HepG2 (cell line): ENCODE results near the gene CACNA1I. TPM values are rescaled to one million over a fixed set of nuclear protein-coding genes. Genes with fewer than 3 reads are reported as not detected.

Experiments
- BCL6 ChIP-seq: IDR thresholded peaks from 2 replicates; pipeline ENCODE4 v1.6.1; 2016; ENCODE audit warnings: missing genetic modification reagents, missing compliant biosample characterization
- CREB1 ChIP-seq, 2 experiments: fragments of 450-650 bp in 1 of 2; IDR thresholded peaks; 2 replicates each; pipeline ENCODE4 v1.6.1; 2016 to 2017; ENCODE audit warnings: control low read depth in 1 of 2, mild to moderate bottlenecking in 1 of 2, missing compliant biosample characterization in 1 of 2, missing genetic modification characterization in 1 of 2
- DR1 ChIP-seq: sonication (generic); formaldehyde crosslinking; IDR thresholded peaks from 2 replicates; pipeline ENCODE4 v1.8.0; 2021; ENCODE audit warnings: mild to moderate bottlenecking, missing genetic modification reagents, inconsistent platforms
- FOXA1 ChIP-seq, 2 experiments: fragments of 450-650 bp in 1 of 2; sonication (generic) in 1 of 2; formaldehyde crosslinking in 1 of 2; IDR thresholded peaks; 2 replicates each; pipeline versions ENCODE4 v1.4.0 to v1.6.1; 2016 to 2020; ENCODE audit warnings: missing genetic modification reagents in 1 of 2
- HOXA9 ChIP-seq: sonication (generic); formaldehyde crosslinking; IDR thresholded peaks from 2 replicates; pipeline ENCODE4 v1.8.1; 2022; ENCODE audit warnings: missing genetic modification reagents, mild to moderate bottlenecking, moderate library complexity, borderline replicate concordance
- MIER3 ChIP-seq: IDR thresholded peaks from 2 replicates; pipeline ENCODE4 v1.6.1; 2016; ENCODE audit warnings: missing compliant biosample characterization, borderline replicate concordance
- MTF1 ChIP-seq: sonication (generic); formaldehyde crosslinking; IDR thresholded peaks from 2 replicates; pipeline ENCODE4 v1.5.0; 2020; ENCODE audit warnings: missing genetic modification reagents
- NR2F2 ChIP-seq: IDR thresholded peaks from 2 replicates; pipeline ENCODE4 v1.6.1; 2012; ENCODE audit warnings: low read depth, inconsistent platforms, borderline replicate concordance
- REXO4 ChIP-seq: sonication (generic); formaldehyde crosslinking; IDR thresholded peaks from 2 replicates; pipeline ENCODE4 v1.8.0; 2022; ENCODE audit warnings: missing genetic modification reagents, mild to moderate bottlenecking, borderline replicate concordance
- SOX13 ChIP-seq, 3 experiments: fragments of 450-650 bp in 1 of 3; sonication (generic) in 1 of 3; formaldehyde crosslinking in 1 of 3; IDR thresholded peaks in 2 of 3; conservative IDR thresholded peaks in 1 of 3; 2 replicates each; pipeline versions ENCODE4 v1.5.0 to v1.6.1; 2016 to 2020; ENCODE audit warnings: antibody characterized with exemption in 1 of 3, mild to moderate bottlenecking in 1 of 3, missing compliant biosample characterization in 1 of 3, missing genetic modification reagents in 1 of 3, moderate library complexity in 1 of 3
- polyA plus RNA-seq, 8 experiments: library from polyadenylated mRNA; depleted of rRNA in 3 of 8; stranded (reverse) in 7 of 8; unstranded in 1 of 8; fragments of >200 nt; fragmentation: Illumina TruSeq in 4 of 8; extraction: Trizol in 4 of 8; gene quantifications; 2 replicates each; pipeline versions ENCODE4 v1.2.1 to v1.2.3, GENCODE V29; 2011 to 2016; ENCODE audit warnings: low read depth in 4 of 8, missing spikeins in 1 of 8, mixed read lengths in 1 of 8; ENCODE audit not compliant: insufficient read depth in 1 of 8
- total RNA-seq, 5 experiments: library from RNA; depleted of rRNA; stranded (reverse); fragments of >200 nt; fragmentation: Illumina TruSeq; extraction: Trizol; gene quantifications; 2 replicates each; pipeline ENCODE4 v1.2.3, GENCODE V29; 2016; ENCODE audit warnings: low read depth in 1 of 5
- TF ChIP-seq, protein P1 (sequence below): sonication (generic); formaldehyde crosslinking; IDR thresholded peaks from 2 replicates; pipeline ENCODE4 v1.4.0; 2020; ENCODE audit warnings: missing genetic modification reagents
- TF ChIP-seq, protein P2 (sequence below): sonication (generic); formaldehyde crosslinking; IDR thresholded peaks from 2 replicates; pipeline ENCODE4 v1.5.0; 2020; ENCODE audit warnings: mild to moderate bottlenecking, missing genetic modification reagents, borderline replicate concordance
- TF ChIP-seq, protein P3 (sequence below): sonication (generic); formaldehyde crosslinking; IDR thresholded peaks from 2 replicates; pipeline ENCODE4 v1.9.0; 2022; ENCODE audit warnings: low read depth, missing genetic modification reagents
- TF ChIP-seq, protein P4 (sequence below): sonication (generic); formaldehyde crosslinking; IDR thresholded peaks from 2 replicates; pipeline ENCODE4 v1.5.1; 2020; ENCODE audit warnings: mild to moderate bottlenecking, missing genetic modification reagents, moderate library complexity
- TF ChIP-seq, protein P5 (sequence below): sonication (generic); formaldehyde crosslinking; IDR thresholded peaks from 2 replicates; pipeline ENCODE4 v1.8.0; 2022; ENCODE audit warnings: missing genetic modification reagents, mild to moderate bottlenecking, inconsistent platforms, borderline replicate concordance

CACNA1I gene
- total and polyA plus RNA-seq, 2 of the 13 experiments (the other 11 are each of a cell fraction or from before 2014, with no cell fraction given), result not detected

DNA sequence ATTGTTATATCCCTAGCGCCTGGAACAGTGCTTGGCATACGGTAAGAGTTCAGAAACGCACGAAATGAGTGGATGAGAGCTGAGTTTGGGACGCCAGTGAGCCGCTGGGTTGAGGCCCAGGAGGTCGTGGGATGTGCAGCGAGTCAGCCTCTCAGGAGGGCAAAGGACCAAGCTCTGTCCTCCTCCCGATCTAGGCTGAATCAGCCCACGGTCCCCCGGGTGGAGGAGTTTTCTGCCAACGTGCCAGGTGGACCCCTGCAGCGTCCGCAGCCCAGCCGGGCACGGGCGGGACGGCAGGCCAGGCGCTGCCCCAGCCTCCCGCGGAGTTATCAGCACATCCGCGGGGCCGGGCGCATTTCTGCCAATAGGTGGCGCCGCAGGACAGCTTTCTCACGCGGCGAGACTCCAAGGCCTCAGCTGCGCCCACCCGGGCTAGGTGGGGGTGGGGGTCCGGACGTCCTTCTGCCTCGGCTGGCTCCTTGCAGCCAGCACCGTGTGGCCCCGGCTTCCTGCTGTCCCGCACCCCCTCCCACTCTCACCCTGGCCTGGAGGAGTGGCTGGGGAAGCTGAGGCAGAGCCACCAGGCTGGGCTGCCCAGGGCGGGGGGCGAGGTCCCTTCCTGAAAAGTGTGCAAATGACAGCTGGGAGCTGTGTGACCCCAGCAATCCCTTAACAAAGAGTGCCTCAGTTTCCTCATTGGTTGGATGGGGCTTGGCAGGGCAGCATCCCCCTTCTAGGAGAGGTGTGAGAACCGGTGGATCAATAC lies 35.8 kb upstream of the CACNA1I start (continued):
- no peak for TF ChIP-seq FOXA1 (IDR thresholded peaks at IDR 0.05)
- TF ChIP-seq FOXA1 (CRISPR knock-in tag; IDR thresholded peaks at IDR 0.05), result no peak
- peak; percentile 45; the same call in 1 of the 2 replicates for TF ChIP-seq MIER3 (CRISPR knock-in tag)
- TF ChIP-seq, protein P1, sequence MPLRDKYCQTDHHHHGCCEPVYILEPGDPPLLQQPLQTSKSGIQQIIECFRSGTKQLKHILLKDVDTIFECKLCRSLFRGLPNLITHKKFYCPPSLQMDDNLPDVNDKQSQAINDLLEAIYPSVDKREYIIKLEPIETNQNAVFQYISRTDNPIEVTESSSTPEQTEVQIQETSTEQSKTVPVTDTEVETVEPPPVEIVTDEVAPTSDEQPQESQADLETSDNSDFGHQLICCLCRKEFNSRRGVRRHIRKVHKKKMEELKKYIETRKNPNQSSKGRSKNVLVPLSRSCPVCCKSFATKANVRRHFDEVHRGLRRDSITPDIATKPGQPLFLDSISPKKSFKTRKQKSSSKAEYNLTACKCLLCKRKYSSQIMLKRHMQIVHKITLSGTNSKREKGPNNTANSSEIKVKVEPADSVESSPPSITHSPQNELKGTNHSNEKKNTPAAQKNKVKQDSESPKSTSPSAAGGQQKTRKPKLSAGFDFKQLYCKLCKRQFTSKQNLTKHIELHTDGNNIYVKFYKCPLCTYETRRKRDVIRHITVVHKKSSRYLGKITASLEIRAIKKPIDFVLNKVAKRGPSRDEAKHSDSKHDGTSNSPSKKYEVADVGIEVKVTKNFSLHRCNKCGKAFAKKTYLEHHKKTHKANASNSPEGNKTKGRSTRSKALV (CRISPR knock-in tag), result peak; percentile 23; the same call in 1 of the 2 replicates
- no peak for TF ChIP-seq HOXA9 (CRISPR knock-in tag)
- no peak for TF ChIP-seq MTF1 (CRISPR knock-in tag)
- no peak for TF ChIP-seq CREB1 (IDR thresholded peaks at IDR 0.05)
- no peak for TF ChIP-seq CREB1 (CRISPR knock-in tag; IDR thresholded peaks at IDR 0.05)
- 0 out of 2 replicates have a peak, but pooled peaks have one; percentile 36 for TF ChIP-seq BCL6 (CRISPR knock-in tag)
- TF ChIP-seq REXO4, result no peak
- TF ChIP-seq, protein P2, sequence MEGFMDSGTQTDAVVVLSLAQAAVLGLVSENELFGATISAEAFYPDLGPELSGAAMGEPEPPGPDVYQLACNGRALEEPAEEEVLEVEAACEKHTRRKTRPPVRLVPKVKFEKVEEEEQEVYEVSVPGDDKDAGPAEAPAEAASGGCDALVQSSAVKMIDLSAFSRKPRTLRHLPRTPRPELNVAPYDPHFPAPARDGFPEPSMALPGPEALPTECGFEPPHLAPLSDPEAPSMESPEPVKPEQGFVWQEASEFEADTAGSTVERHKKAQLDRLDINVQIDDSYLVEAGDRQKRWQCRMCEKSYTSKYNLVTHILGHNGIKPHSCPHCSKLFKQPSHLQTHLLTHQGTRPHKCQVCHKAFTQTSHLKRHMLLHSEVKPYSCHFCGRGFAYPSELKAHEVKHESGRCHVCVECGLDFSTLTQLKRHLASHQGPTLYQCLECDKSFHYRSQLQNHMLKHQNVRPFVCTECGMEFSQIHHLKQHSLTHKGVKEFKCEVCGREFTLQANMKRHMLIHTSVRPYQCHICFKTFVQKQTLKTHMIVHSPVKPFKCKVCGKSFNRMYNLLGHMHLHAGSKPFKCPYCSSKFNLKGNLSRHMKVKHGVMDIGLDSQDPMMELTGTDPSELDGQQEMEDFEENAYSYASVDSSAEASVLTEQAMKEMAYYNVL (CRISPR knock-in tag), result 0 out of 2 replicates have a peak, but pooled peaks have one; percentile 15
- TF ChIP-seq, protein P3, sequence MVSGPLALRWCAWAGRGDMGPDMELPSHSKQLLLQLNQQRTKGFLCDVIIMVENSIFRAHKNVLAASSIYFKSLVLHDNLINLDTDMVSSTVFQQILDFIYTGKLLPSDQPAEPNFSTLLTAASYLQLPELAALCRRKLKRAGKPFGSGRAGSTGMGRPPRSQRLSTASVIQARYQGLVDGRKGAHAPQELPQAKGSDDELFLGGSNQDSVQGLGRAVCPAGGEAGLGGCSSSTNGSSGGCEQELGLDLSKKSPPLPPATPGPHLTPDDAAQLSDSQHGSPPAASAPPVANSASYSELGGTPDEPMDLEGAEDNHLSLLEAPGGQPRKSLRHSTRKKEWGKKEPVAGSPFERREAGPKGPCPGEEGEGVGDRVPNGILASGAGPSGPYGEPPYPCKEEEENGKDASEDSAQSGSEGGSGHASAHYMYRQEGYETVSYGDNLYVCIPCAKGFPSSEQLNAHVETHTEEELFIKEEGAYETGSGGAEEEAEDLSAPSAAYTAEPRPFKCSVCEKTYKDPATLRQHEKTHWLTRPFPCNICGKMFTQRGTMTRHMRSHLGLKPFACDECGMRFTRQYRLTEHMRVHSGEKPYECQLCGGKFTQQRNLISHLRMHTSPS (CRISPR knock-in tag), result 0 out of 2 replicates have a peak, but pooled peaks have one; percentile 58
- TF ChIP-seq, protein P4, sequence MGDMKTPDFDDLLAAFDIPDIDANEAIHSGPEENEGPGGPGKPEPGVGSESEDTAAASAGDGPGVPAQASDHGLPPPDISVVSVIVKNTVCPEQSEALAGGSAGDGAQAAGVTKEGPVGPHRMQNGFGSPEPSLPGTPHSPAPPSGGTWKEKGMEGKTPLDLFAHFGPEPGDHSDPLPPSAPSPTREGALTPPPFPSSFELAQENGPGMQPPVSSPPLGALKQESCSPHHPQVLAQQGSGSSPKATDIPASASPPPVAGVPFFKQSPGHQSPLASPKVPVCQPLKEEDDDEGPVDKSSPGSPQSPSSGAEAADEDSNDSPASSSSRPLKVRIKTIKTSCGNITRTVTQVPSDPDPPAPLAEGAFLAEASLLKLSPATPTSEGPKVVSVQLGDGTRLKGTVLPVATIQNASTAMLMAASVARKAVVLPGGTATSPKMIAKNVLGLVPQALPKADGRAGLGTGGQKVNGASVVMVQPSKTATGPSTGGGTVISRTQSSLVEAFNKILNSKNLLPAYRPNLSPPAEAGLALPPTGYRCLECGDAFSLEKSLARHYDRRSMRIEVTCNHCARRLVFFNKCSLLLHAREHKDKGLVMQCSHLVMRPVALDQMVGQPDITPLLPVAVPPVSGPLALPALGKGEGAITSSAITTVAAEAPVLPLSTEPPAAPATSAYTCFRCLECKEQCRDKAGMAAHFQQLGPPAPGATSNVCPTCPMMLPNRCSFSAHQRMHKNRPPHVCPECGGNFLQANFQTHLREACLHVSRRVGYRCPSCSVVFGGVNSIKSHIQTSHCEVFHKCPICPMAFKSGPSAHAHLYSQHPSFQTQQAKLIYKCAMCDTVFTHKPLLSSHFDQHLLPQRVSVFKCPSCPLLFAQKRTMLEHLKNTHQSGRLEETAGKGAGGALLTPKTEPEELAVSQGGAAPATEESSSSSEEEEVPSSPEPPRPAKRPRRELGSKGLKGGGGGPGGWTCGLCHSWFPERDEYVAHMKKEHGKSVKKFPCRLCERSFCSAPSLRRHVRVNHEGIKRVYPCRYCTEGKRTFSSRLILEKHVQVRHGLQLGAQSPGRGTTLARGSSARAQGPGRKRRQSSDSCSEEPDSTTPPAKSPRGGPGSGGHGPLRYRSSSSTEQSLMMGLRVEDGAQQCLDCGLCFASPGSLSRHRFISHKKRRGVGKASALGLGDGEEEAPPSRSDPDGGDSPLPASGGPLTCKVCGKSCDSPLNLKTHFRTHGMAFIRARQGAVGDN (CRISPR knock-in tag), result peak; percentile 78
- TF ChIP-seq, protein P5, sequence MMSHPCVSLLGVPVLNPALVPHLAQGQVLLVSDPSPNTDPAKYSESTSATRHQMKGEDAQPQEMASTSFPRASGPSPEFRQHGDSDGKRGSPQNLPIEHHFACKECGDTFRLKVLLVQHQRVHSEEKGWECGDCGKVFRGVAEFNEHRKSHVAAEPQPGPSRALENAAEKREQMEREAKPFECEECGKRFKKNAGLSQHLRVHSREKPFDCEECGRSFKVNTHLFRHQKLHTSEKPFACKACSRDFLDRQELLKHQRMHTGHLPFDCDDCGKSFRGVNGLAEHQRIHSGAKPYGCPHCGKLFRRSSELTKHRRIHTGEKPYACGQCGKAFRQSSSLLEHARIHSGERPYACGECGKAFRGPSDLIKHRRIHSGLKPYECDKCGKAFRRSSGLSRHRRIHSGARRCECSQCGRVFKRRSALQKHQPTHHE (CRISPR knock-in tag), result no peak
- TF ChIP-seq SOX13 (IDR thresholded peaks at IDR 0.05), result no peak
- TF ChIP-seq SOX13 (CRISPR knock-in tag; conservative IDR thresholded peaks at IDR 0.05 in 1 of 2, IDR thresholded peaks at IDR 0.05 in 1 of 2), result peak in 1 of 2 experiments; percentile 44; a peak in 1 of 4 replicates
- TF ChIP-seq DR1 (CRISPR knock-in tag), result no peak
- no peak for TF ChIP-seq NR2F2
